GM18907 (cell line): ENCODE data around the gene PLA2G12B.
"Not testable (repeated sequence)": the region's sequence is repeated elsewhere in the genome, so short reads cannot be mapped to it uniquely, and the experiment has no call there.

ENCODE experiments used
- ATAC-seq: cut with Tn5 transposase; IDR thresholded peaks from one replicate; pipeline ENCODE4 v1.9.1; 2021; ENCODE audit warnings: mild to moderate bottlenecking, moderate library complexity; ENCODE audit not compliant: unreplicated experiment

PLA2G12B gene

DNA sequence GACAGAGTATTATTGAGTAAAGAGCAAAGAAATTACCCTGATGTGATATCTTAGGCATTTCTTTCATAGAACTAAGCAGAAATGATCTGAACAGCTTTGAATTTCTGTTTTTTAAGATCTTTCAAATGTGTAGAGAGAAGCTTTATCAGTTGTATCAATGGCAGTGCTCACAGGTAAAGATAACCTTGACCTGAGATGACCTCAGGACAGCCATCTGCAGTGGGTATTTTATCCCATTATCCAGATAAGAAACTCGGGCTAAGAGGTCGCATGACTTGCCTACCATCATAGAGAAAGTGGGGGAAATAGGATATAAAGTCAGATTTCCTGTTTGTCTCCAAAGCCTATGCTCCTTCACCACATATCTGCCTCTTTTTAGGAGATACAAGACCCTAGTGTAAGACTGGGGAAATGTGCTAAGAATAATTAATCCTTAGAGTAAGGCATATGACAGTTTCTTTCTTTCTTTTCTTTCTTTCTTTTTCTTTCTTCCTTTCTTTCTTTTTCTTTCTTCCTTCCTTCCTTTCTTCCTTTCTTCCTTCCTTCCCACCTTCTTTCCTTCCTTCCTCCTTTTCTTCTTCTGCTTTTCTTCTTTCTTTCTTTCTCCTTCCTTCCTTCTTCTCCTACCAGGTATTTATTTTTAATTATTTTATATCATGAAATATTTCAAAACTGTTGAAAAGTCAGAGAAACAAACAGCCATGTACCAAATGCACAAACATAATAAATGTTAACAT is 10.9 kb downstream of the PLA2G12B start:
- no peak for ATAC-seq

DNA sequence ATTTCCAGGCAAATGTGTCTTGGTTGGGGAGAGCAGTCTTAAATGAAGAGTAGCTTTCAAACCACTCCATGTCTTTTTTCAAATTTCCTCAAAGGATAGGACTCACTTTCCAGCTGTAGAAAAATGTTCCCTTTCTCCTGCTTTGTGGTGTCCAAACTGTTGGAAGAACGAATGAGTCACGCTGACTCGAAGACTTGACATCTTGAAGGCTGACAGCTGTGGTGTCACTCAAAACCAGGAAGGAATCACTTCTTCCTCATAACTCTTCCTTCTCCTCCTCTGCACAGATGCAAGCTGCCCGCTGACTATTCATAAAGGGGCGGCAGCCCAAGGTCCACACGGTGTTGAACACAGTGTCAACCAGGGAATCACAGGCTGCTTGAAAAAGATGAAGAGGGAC is 19.2 kb downstream of the PLA2G12B start:
- no peak for ATAC-seq

- no peak for ATAC-seq
Observed at GRCh38 chr10:72932259-72933015, 22.2 kb downstream of the PLA2G12B start.

DNA sequence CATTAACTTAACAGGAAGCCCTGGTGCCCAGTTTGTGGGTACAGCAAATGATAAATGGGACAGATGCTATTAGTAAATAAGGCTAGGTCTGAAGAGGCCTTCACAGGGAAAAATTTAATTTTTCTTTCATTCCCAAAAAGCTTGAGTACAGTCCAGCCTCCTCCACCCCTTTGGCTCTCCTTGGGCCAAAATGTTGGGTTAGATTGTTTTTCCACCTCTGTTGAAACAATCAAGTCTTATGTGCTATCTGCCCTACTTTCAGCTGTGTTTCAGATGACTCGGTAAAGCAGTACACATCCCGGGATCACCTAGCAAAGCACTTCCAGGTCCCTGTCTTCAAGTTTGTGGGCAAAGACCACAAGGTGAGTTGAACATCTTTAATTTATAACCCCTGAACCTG is 24.3 kb downstream of the PLA2G12B start:
- no peak for ATAC-seq

DNA sequence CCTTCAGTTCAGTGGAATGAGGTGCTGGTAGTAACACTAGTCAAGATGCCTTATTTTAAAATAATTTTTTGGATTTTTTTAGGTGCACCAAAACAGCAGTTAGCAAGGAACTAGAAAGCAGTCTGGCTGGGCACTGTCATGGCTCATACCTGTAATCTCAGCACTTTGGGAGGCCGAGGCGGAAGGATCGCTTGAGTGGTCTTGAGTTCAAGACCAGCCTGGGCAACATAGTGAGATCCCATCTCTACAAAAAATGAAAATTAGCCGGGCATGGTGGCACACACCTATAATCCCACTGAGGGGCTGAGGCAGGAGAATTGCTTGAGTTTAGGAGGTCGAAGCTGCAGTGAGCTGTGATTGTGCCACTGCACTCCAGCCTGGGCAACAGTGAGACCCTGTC is 25.8 kb downstream of the PLA2G12B start:
- no peak for ATAC-seq

DNA sequence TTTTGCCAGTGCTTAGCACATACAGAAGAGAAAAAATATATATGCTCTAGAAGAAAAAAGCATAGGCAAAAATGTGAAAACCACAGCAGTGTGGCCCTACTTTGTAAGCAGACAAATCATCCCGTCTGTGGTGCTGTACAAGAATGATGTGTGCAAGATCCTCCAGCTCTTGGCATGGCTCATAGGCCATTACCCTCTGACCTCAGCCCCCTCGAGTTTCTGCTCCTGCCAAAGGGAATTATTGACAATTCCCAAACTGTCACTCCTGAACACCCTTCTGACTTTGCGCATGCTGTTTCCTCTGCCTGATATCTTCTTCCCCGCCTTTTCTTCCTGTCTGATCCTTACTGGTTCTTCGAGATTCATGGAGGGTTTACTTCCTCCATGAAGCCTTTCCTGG is 27.1 kb downstream of the PLA2G12B start:
- ATAC-seq, result no peak

GRCh38 chr10:72925951-72926465 is 28.6 kb downstream of the PLA2G12B start:
- no peak for ATAC-seq

DNA sequence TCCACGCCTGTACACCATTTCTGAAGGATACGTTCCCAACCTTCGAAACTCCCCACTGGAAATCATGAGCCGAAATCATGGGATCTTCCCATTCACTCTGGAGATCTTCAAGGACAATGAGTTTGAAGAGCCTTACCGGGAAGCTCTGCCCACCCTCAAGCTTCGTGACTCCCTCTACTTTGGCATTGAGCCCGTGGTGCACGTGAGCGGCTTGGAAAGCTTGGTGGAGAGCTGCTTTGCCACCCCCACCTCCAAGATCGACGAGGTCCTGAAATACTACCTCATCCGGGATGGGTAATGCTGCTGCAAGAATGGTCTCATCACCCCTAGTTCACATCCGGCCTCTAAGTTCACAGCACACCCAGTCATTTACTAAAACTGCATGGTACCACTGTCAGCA is 30.3 kb downstream of the PLA2G12B start:
- no peak for ATAC-seq

- ATAC-seq, result not testable (repeated sequence)
Observed at GRCh38 chr10:72921147-72921683, 33.4 kb downstream of the PLA2G12B start.

- ATAC-seq, result no peak
Observed at GRCh38 chr10:72918352-72918751, 36.3 kb downstream of the PLA2G12B start.

DNA sequence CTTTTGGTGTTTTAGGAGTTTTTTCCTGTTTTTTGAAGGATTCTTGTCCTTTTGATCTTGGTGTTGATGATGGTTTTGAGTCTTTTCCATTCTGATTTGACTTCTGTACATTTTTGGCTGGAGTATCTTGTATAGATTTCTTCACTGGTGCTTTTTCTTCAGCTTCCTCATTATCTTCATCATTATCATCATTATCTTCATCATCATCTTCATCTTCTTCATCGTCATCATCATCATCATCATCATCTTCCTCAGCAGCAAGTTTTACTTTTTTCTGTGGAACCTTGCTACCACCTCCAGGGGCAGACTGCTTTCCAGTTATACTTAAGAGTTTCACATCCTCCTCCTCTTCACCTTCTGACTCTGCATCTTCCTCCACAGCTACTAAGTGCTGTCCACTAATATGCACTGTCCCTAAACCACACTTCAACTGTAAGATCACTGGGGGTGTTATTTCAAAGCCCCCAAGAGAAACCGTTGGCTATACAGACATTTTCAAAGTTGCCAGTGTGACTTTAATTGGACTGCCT is 36.7 kb downstream of the PLA2G12B start:
- ATAC-seq, result not testable (repeated sequence)

DNA sequence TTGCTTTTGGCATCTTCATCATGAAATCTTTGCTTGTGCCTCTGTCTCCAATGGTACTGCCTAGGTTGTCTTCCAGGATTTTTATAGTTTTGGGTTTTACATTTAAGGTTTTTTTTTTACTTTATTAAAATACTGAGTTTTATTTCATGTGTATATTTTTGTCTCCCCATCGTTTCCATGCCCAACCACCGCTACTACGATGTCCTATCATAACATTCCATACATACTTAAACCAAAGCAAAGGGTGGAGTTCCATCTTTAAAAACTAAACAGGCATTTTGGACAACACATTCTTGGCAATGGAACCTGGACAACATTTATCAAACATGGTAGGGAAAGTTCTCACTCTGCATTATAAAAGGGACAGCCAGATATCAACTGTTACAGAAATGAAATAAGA is 37.4 kb downstream of the PLA2G12B start:
- ATAC-seq, result not testable (repeated sequence)

DNA sequence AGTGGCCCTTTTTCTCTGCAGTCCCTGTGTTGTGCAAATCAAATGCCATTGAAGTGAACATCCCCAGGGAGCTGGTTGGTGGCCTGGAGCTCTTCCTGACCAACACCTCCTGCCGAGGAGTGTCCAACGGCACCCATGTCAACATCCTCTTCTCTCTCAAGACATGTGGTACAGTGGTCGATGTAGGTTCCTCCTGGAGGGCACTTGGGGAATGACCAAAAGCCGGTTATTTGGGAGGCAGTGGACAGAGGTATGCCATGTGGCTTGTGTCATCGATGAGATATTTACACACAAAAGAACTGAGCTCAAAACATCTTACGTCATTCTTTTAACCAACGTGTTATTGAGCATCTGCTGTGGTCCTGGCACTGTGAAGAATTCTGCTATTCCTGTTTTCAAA is 41.3 kb downstream of the PLA2G12B start:
- ATAC-seq, result no peak

DNA sequence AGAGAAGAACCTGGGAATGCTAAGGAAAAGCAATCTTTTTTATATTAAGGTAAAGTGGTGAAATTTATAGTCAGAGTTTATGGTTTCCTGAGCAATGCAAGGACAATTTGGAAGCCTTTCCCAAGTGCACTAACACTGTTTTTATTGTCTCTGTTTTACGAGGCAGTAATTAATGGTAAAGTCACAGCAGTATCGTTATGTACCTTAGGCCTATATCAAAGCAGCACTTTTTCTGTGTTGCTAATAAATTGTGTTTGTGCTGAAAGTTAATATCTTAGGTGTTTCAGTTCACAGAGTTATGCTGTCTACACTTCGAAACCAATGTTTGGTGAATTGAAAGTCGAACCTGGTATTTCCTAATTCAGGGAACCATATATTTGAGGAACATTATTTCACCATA is 41.9 kb downstream of the PLA2G12B start:
- no peak for ATAC-seq

DNA sequence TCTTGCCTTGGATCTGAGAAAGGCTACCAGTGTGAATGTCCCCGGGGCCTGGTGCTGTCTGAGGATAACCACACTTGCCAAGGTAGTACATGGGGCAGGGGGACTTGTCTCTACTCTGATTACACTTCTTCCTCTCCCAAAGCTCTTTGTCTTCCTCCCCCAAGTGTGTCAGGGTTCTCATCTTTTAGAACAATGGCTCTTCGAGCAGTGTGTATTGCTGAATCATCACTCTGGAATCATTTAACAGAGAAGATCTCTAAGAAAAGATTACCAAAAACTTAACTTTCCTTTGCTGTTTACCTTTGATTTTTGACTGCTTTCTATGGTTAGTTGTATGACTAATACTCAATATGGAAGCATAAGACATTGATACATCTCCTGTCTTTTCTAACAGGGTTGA is 42.8 kb downstream of the PLA2G12B start:
- ATAC-seq, result no peak

DNA sequence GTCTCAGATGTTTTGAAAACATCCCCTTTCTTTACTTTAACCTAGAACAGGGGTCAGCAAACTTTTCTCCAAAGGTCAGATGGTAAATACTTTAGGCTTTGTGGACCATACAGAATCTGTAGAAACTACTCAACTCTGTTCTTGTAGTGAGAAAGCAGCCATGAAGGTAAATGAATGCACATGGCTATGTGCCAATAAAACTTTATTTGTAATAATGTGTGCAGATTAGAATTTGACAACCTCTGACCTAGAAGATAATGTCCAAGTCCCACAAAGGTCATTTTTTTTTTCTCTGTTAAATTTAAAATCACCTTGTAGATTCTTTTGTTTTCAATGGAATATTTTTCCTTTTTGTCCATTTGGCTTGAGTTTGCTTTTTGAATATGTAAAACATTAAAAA is 43.9 kb downstream of the PLA2G12B start:
- no peak for ATAC-seq

DNA sequence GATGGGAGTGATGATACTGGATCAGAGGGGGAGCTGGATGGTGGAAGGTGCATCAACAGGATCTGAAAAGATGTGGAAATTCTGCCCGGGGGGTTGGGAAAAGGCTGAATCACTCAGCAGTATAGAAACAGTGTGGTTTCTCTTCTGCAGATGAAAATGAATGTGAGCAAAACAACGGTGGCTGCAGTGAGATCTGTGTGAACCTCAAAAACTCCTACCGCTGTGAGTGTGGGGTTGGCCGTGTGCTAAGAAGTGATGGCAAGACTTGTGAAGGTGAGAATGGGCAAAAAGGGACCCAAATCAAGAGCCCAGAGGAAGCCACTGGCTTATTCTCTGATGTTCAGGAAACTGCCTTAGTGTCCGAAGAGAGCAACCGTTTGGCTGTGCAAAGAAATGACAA is 48.2 kb downstream of the PLA2G12B start:
- ATAC-seq, result no peak

- ATAC-seq, result no peak
Observed at GRCh38 chr10:72904806-72905205, 49.8 kb downstream of the PLA2G12B start.

DNA sequence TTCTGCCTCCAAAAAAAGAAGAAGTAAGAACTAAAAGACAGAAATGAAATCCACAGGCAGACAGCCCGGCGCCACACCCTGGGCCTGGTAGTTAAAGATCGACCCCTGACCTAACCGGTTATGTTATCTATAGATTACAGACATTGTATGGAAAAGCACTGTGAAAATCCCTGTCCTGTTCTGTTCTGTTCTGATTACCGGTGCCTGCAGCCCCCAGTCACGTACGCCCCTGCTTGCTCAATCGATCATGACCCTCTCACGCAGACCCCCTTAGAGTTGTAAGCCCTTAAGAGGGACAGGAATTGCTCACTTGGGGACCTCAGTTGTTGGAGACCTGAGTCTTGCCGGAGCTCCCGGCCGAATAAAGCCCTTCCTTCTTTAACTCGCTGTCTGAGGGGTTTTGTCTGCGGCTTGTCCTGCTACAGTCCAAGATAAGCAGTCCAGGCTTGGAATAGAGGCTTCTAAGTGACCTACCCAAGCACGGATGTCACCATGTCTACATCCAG is 50.6 kb downstream of the PLA2G12B start:
- not testable (repeated sequence) for ATAC-seq

- no peak for ATAC-seq
Observed at GRCh38 chr10:72899545-72899944, 55.1 kb downstream of the PLA2G12B start.

DNA sequence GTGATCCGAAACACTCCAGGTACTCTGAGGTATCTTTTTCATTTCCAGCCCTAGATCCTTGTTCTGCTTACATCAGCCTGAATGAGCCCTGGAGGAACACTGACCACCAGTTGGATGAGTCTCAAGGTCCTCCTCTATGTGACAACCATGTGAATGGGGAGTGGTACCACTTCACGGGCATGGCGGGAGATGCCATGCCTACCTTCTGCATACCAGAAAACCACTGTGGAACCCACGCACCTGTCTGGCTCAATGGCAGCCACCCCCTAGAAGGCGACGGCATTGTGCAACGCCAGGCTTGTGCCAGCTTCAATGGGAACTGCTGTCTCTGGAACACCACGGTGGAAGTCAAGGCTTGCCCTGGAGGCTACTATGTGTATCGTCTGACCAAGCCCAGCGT is 56.0 kb downstream of the PLA2G12B start:
- no peak for ATAC-seq
